Stimulated activated CD4-positive, alpha-beta T cell treated with anti-CD3 and anti-CD28 coated beads, TNF-alpha, amount 100 ng/mL, for 4 hours (primary cell): ENCODE measurements around the gene ANKRD66.
"Not testable (repeated sequence)": the region's sequence is repeated elsewhere in the genome, so short reads cannot be mapped to it uniquely, and the experiment has no call there.

ENCODE experiments used
- DNase-seq, 3 experiments: peaks; one replicate each; pipeline ENCODE4 v3.0.0-alpha.2; 2020; ENCODE audit warnings: low read depth in 3 of 3

The ANKRD66 gene

GRCh38 chr6:46755865-46756264 is 9.1 kb downstream of the ANKRD66 start:
- DNase-seq: no peak

- DNase-seq: no peak
Observed at GRCh38 chr6:46756469-46757213, 9.9 kb downstream of the ANKRD66 start.

GRCh38 chr6:46757214-46757596 is 10.5 kb downstream of the ANKRD66 start:
- no peak for DNase-seq

- no peak for DNase-seq
Observed at GRCh38 chr6:46758960-46759753, 12.4 kb downstream of the ANKRD66 start.

GRCh38 chr6:46760925-46761324 is 14.2 kb downstream of the ANKRD66 start:
- DNase-seq: no peak

- no peak for DNase-seq
Observed at GRCh38 chr6:46763466-46763865, 16.7 kb downstream of the ANKRD66 start.

GRCh38 chr6:46764280-46764679 is 17.5 kb downstream of the ANKRD66 start:
- DNase-seq: not testable (repeated sequence)

- no peak for DNase-seq
Observed at GRCh38 chr6:46764961-46765360, 18.2 kb downstream of the ANKRD66 start.

GRCh38 chr6:46772016-46772415 is 25.3 kb downstream of the ANKRD66 start:
- no peak for DNase-seq

GRCh38 chr6:46772762-46773161 is 26.0 kb downstream of the ANKRD66 start:
- DNase-seq: no peak

GRCh38 chr6:46773201-46773855 is 26.6 kb downstream of the ANKRD66 start:
- DNase-seq: no peak

- not testable (repeated sequence) for DNase-seq
Observed at GRCh38 chr6:46774736-46775135, 28.0 kb downstream of the ANKRD66 start.

GRCh38 chr6:46776070-46776712 is 29.5 kb downstream of the ANKRD66 start:
- no peak for DNase-seq

- no peak for DNase-seq
Observed at GRCh38 chr6:46777476-46778346, 31.0 kb downstream of the ANKRD66 start.

GRCh38 chr6:46781478-46782378 is 35.0 kb downstream of the ANKRD66 start:
- DNase-seq: no peak

GRCh38 chr6:46784535-46784934 is 37.8 kb downstream of the ANKRD66 start:
- DNase-seq: no peak

- no peak for DNase-seq
Observed at GRCh38 chr6:46787871-46788540, 41.3 kb downstream of the ANKRD66 start.

GRCh38 chr6:46788791-46789190 is 42.1 kb downstream of the ANKRD66 start:
- no peak for DNase-seq
